DND-41 (cell line): ENCODE measurements around the gene NPTXR.

Experiments
- EZH2 ChIP-seq: IDR thresholded peaks from 3 replicates; pipeline ENCODE4 v1.6.1; 2012; ENCODE audit warnings: borderline replicate concordance, low read depth, mild to moderate bottlenecking, moderate library complexity, low read length, inconsistent platforms; ENCODE audit not compliant: severe bottlenecking
- TF ChIP-seq, protein P1 (sequence below): IDR thresholded peaks from 2 replicates; pipeline ENCODE4 v1.5.1; 2012; ENCODE audit warnings: borderline replicate concordance, low read length, moderate library complexity, mild to moderate bottlenecking; ENCODE audit not compliant: poor library complexity, severe bottlenecking; ENCODE audit errors: extremely low read depth

DNA sequence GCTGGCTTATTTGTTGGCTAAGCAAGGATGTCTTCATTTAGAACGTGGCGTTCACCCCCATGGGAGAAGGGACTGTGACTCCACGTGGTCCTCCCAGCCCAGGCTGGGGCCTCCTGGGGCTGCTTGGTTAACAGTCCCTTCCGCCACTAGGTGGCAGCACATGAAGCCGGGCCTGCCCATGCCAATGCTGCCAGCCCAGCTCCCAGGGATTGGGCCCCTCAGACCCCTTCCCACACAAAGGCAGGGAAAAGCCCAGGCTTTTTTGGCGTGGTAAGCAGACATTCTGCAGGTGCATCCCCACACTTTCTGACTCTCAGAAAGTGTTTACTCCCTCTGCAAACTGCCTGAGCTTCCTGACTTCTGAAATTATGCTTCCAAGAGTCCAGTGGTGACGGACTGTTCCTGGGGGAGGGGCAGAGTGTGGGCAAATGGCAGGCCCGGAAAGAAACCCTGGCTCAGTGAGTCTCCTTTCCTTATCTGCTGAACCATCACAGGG lies 25.1 kb upstream of the NPTXR start:
- TF ChIP-seq, protein P1, sequence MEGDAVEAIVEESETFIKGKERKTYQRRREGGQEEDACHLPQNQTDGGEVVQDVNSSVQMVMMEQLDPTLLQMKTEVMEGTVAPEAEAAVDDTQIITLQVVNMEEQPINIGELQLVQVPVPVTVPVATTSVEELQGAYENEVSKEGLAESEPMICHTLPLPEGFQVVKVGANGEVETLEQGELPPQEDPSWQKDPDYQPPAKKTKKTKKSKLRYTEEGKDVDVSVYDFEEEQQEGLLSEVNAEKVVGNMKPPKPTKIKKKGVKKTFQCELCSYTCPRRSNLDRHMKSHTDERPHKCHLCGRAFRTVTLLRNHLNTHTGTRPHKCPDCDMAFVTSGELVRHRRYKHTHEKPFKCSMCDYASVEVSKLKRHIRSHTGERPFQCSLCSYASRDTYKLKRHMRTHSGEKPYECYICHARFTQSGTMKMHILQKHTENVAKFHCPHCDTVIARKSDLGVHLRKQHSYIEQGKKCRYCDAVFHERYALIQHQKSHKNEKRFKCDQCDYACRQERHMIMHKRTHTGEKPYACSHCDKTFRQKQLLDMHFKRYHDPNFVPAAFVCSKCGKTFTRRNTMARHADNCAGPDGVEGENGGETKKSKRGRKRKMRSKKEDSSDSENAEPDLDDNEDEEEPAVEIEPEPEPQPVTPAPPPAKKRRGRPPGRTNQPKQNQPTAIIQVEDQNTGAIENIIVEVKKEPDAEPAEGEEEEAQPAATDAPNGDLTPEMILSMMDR: peak; percentile 91
- TF ChIP-seq EZH2: no peak
